Endothelial cell of umbilical vein (primary cell): ENCODE data around the gene PLCXD3. TPM values are rescaled to one million over a fixed set of nuclear protein-coding genes. Genes with fewer than 3 reads are reported as not detected.

Source experiments
- BruUV-seq: library from RNA; stranded (reverse); fragments of 400-500 nt; replicated peaks from 2 replicates; lab custom pipeline; 2021; lab: Mats Ljungman, UMichigan
- CTCF ChIA-PET: fragments of 300-600, 350-600 bp; sonication (Branson Sonifier 250); formaldehyde crosslinking; loops from one replicate; lab custom pipeline; 2021; ENCODE audit warnings: antibody characterized with exemption, inconsistent platforms; lab: Charles Lee
- POLR2A ChIA-PET: fragments of 300-600, 350-600 bp; sonication (Branson Sonifier 250); formaldehyde crosslinking; loops from one replicate; lab custom pipeline; 2021; ENCODE audit warnings: antibody characterized with exemption, inconsistent platforms; lab: Charles Lee
- DNase-seq: peaks from one replicate; pipeline ENCODE4 v3.0.0-alpha.2; 2011; ENCODE audit warnings: low read depth, low spot score
- FAIRE-seq: peaks from 2 replicates; lab custom pipeline; 2011; peaks lifted over from hg19 to GRCh38; lab: Jason Lieb, UNC
- H2AFZ ChIP-seq: 2 replicates; pipeline ENCODE4 v1.6.0; 2012; ENCODE audit warnings: low read depth, low read length, control low read depth, inconsistent platforms
- H3K27ac ChIP-seq: 2 replicates; pipeline ENCODE4 v1.5.1; 2011; ENCODE audit warnings: low read depth, mild to moderate bottlenecking, control low read depth, low read length, moderate library complexity; ENCODE audit not compliant: insufficient read depth
- H3K27me3 ChIP-seq, 2 experiments: 2 replicates each; pipeline versions ENCODE4 v1.6.0 to v1.6.1; 2011; ENCODE audit warnings: low read length in 2 of 2, mixed read lengths in 1 of 2; ENCODE audit not compliant: control insufficient read depth in 2 of 2, insufficient read depth in 2 of 2
- H3K36me3 ChIP-seq, 2 experiments: 2 replicates in 1 of 2; 3 replicates in 1 of 2; pipeline ENCODE4 v1.5.1; 2011; ENCODE audit warnings: low read length in 2 of 2, mild to moderate bottlenecking in 1 of 2, moderate library complexity in 1 of 2; ENCODE audit not compliant: control insufficient read depth in 2 of 2, insufficient read depth in 2 of 2; ENCODE audit errors: extremely low read depth in 1 of 2
- H3K4me1 ChIP-seq: 3 replicates; pipeline ENCODE4 v1.5.1; 2011; ENCODE audit warnings: mild to moderate bottlenecking, low read length; ENCODE audit not compliant: control insufficient read depth, insufficient read depth; ENCODE audit errors: extremely low read depth
- H3K4me2 ChIP-seq: 2 replicates; pipeline ENCODE4 v1.6.1; 2011; ENCODE audit warnings: low read length, control low read depth, mixed read lengths; ENCODE audit not compliant: insufficient read depth
- H3K4me3 ChIP-seq, 3 experiments: fragments of 200-600 bp in 1 of 3; sonication (generic), shearing (Covaris generic) in 1 of 3; replicated peaks in 1 of 3; 2 replicates each; pipeline ENCODE4 v1.5.1; 2011 to 2016; ENCODE audit warnings: control low read depth in 3 of 3, low read length in 3 of 3, mild to moderate bottlenecking in 2 of 3, inconsistent platforms in 1 of 3, low read depth in 1 of 3, moderate library complexity in 1 of 3; ENCODE audit not compliant: insufficient read depth in 1 of 3
- H3K79me2 ChIP-seq: 2 replicates; pipeline ENCODE4 v1.6.0; 2012; ENCODE audit warnings: low read length, inconsistent platforms; ENCODE audit not compliant: control insufficient read depth, insufficient read depth
- H3K9ac ChIP-seq: replicated peaks from 2 replicates; pipeline ENCODE3; 2011; ENCODE audit warnings: low read length, control low read depth; ENCODE audit not compliant: insufficient read depth; ENCODE audit errors: extremely low read depth
- H3K9me1 ChIP-seq: replicated peaks from 3 replicates; pipeline ENCODE4 v1.6.0; 2011; ENCODE audit warnings: mild to moderate bottlenecking, low read length; ENCODE audit not compliant: control insufficient read depth, insufficient read depth; ENCODE audit errors: extremely low read depth
- H3K9me3 ChIP-seq: replicated peaks from 2 replicates; pipeline ENCODE4 v1.5.1; 2012; ENCODE audit warnings: low read length, inconsistent platforms; ENCODE audit not compliant: control insufficient read depth, insufficient read depth
- H4K20me1 ChIP-seq: replicated peaks from 2 replicates; pipeline ENCODE3; 2011; ENCODE audit warnings: mild to moderate bottlenecking, low read length; ENCODE audit not compliant: control insufficient read depth, insufficient read depth; ENCODE audit errors: extremely low read depth
- EZH2 ChIP-seq: IDR thresholded peaks from 2 replicates; pipeline ENCODE4 v1.6.1; 2012; ENCODE audit warnings: borderline replicate concordance, low read depth, mild to moderate bottlenecking, moderate library complexity, low read length, inconsistent platforms; ENCODE audit not compliant: severe bottlenecking
- FOS ChIP-seq: IDR thresholded peaks from 2 replicates; pipeline ENCODE4 v1.6.1; 2011; ENCODE audit warnings: mild to moderate bottlenecking, low read length, moderate library complexity, borderline replicate concordance; ENCODE audit not compliant: insufficient read depth
- GATA2 ChIP-seq: IDR thresholded peaks from 2 replicates; pipeline ENCODE4 v1.7.0; 2011; ENCODE audit warnings: low read depth, mild to moderate bottlenecking, moderate library complexity, mixed read lengths, low read length; ENCODE audit not compliant: insufficient read length, insufficient read depth
- JUN ChIP-seq: IDR thresholded peaks from 2 replicates; pipeline ENCODE4 v1.6.1; 2011; ENCODE audit warnings: borderline replicate concordance, low read depth; ENCODE audit not compliant: insufficient read length, insufficient read depth
- MYC ChIP-seq: IDR thresholded peaks from one replicate; pipeline ENCODE4 v1.6.1; 2011; ENCODE audit warnings: mild to moderate bottlenecking, low read depth, low read length
- POLR2A ChIP-seq: IDR thresholded peaks from 2 replicates; pipeline ENCODE4 v1.6.1; 2012; ENCODE audit warnings: low read depth, mild to moderate bottlenecking, control low read depth, low read length
- POLR2AphosphoS5 ChIP-seq: IDR thresholded peaks from 2 replicates; pipeline ENCODE4 v1.6.1; 2012; ENCODE audit warnings: low read depth, mild to moderate bottlenecking, control low read depth, low read length, moderate library complexity; ENCODE audit not compliant: insufficient read depth
- dilution Hi-C: fragments of 300-500 bp; cut with MboI; formaldehyde crosslinking; loops from one replicate; pipeline ENCODE4 v1.15.0; 2019; ENCODE audit warnings: low sequenced_read_pairs; ENCODE audit not compliant: extremely low pct_ligation_motif_present
- intact Hi-C: fragments of 100-400 bp; cut with micrococcal nuclease; formaldehyde crosslinking; loops from one replicate; pipeline ENCODE4 v1.10.0; 2022
- polyA plus RNA-seq, 4 experiments: library from polyadenylated mRNA; depleted of rRNA in 3 of 4; stranded (reverse) in 3 of 4; unstranded in 1 of 4; fragments of >200 nt; gene quantifications; 2 replicates each; pipeline versions ENCODE4 v1.2.1 to v1.2.3, GENCODE V29; 2011 to 2012; ENCODE audit warnings: missing spikeins in 1 of 4
- total RNA-seq: library from RNA; stranded (reverse); gene quantifications from 2 replicates; pipeline ENCODE4 v1.2.3, GENCODE V29; 2021
- TF ChIP-seq, protein P1 (sequence below): IDR thresholded peaks from 2 replicates; pipeline ENCODE4 v1.6.1; 2011; ENCODE audit not compliant: insufficient read depth, insufficient read length
- TF ChIP-seq, protein P2 (sequence below), 2 donors: IDR thresholded peaks; 1 replicate in 1 of 2; 2 replicates in 1 of 2; pipeline ENCODE4 v1.5.1; 2011; ENCODE audit warnings: low read length in 2 of 2, mild to moderate bottlenecking in 2 of 2, moderate library complexity in 2 of 2, control low read depth in 1 of 2, inconsistent platforms in 1 of 2, low read depth in 1 of 2; ENCODE audit not compliant: insufficient read depth in 1 of 2; ENCODE audit errors: extremely low read depth in 1 of 2

Gene PLCXD3
- total and polyA plus RNA-seq, 2 donors (not counting 3 experiments of a cell fraction or from before 2014, with no cell fraction given): not detected

DNA sequence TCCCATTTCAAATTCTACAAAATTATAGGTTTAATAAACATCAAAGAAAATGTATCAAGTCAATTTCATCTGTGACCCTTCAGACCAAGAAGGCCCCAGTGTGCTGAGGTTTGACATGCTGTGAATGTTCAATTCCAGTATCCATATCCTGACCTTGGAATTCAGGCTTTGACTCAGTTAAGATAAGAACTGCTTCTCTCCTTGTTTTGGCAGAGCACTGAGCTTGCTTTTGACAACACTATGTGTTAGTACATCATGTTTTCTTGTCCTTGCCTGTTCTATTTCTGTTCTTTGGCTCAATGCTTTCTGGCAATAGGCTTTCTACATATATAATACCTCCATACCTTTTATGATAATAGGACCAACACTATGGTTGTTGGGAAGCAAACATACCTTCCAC is 105.6 kb downstream of the PLCXD3 start:
- H3K4me2 ChIP-seq: no peak overlapping the region
- no peaks in the 10 kb centered on the region for H3K36me3 ChIP-seq
- no peak for TF ChIP-seq POLR2A
- TF ChIP-seq FOS: no peak
- TF ChIP-seq POLR2AphosphoS5: no peak
- no peak for TF ChIP-seq JUN
- TF ChIP-seq, protein P1, sequence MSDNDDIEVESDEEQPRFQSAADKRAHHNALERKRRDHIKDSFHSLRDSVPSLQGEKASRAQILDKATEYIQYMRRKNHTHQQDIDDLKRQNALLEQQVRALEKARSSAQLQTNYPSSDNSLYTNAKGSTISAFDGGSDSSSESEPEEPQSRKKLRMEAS: no peak
- no peak for TF ChIP-seq GATA2
- no peak for TF ChIP-seq MYC
- TF ChIP-seq, protein P2, sequence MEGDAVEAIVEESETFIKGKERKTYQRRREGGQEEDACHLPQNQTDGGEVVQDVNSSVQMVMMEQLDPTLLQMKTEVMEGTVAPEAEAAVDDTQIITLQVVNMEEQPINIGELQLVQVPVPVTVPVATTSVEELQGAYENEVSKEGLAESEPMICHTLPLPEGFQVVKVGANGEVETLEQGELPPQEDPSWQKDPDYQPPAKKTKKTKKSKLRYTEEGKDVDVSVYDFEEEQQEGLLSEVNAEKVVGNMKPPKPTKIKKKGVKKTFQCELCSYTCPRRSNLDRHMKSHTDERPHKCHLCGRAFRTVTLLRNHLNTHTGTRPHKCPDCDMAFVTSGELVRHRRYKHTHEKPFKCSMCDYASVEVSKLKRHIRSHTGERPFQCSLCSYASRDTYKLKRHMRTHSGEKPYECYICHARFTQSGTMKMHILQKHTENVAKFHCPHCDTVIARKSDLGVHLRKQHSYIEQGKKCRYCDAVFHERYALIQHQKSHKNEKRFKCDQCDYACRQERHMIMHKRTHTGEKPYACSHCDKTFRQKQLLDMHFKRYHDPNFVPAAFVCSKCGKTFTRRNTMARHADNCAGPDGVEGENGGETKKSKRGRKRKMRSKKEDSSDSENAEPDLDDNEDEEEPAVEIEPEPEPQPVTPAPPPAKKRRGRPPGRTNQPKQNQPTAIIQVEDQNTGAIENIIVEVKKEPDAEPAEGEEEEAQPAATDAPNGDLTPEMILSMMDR (IDR thresholded peaks at IDR 0.05; ENCODE audit: extremely low read depth in 1 of 2, insufficient read depth in 1 of 2, low read depth in 1 of 2, low read length in 2 of 2): no peak
- TF ChIP-seq EZH2: no peak
- ChIA-PET CTCF (no interaction called here), POLR2A (no interaction called here)
- H4K20me1 ChIP-seq: no peaks in the 10 kb centered on the region
- H2AFZ ChIP-seq: no peak overlapping the region
- H3K9me1 ChIP-seq: no peaks in the 10 kb centered on the region
- no peak for FAIRE-seq
- H3K4me3 ChIP-seq: no peak overlapping the region
- H3K9ac ChIP-seq: no peak overlapping the region
- dilution Hi-C loops (no loop called here), intact Hi-C loops (no loop called here)
- no TSS peak for BruUV-seq
- H3K27ac ChIP-seq: no peak overlapping the region
- no peaks in the 10 kb centered on the region for H3K4me1 ChIP-seq
- no peaks in the 10 kb centered on the region for H3K27me3 ChIP-seq
- H3K9me3 ChIP-seq: no peaks in the 10 kb centered on the region
- no peak for DNase-seq
- no peaks in the 10 kb centered on the region for H3K79me2 ChIP-seq
